Left ventricle myocardium inferior (tissue), 1 donor: Measurements from ENCODE around the gene PYROXD2. TPM values are rescaled to one million over a fixed set of nuclear protein-coding genes. Genes with fewer than 3 reads are reported as not detected.

ENCODE experiments used
- DNase-seq: peaks from one replicate; pipeline ENCODE4 v3.0.0-alpha.2; 2020
- H3K27ac ChIP-seq: fragments of 200-600 bp; replicated peaks from 2 replicates; pipeline ENCODE4 v1.8.0; 2021
- H3K27me3 ChIP-seq: fragments of 200-600 bp; 2 replicates; pipeline ENCODE4 v1.8.0; 2021; ENCODE audit warnings: low read depth
- H3K36me3 ChIP-seq: fragments of 200-600 bp; 2 replicates; pipeline ENCODE4 v1.8.0; 2021
- H3K4me1 ChIP-seq: fragments of 200-600 bp; 2 replicates; pipeline ENCODE4 v1.8.0; 2021
- H3K4me3 ChIP-seq: fragments of 200-600 bp; 2 replicates; pipeline ENCODE4 v1.8.0; 2021; ENCODE audit warnings: mild to moderate bottlenecking, moderate library complexity
- H3K9me3 ChIP-seq: fragments of 200-600 bp; replicated peaks from 2 replicates; pipeline ENCODE4 v1.8.0; 2021
- CTCF ChIP-seq: fragments of 200-600 bp; IDR thresholded peaks from 2 replicates; pipeline ENCODE4 v1.8.0; 2021; ENCODE audit warnings: antibody characterized with exemption, mild to moderate bottlenecking, borderline replicate concordance
- intact Hi-C: fragments of 100-400 bp; cut with micrococcal nuclease; formaldehyde crosslinking; loops from one replicate; pipeline ENCODE4 v1.11.0; 2022
- total RNA-seq: library from RNA; stranded (reverse); fragmentation: NEBNext Ultra II Directional; extraction: Animal tissue kit (Norgen Biotek cat#: 25700); gene quantifications from one replicate; pipeline ENCODE4 v1.2.1, GENCODE V29; 2021
- donor health status: DM: no; HTN: yes; CAD: no; lungs with severe emphysema.

Gene PYROXD2
- total RNA-seq, 1 donor from 2014 or later: 10.4 TPM

- no peaks in the 10 kb centered on the region for H3K9me3 ChIP-seq
- intact Hi-C loops: no loop called here
- H3K4me3 ChIP-seq: no peak overlapping the region
- TF ChIP-seq CTCF: no peak
- H3K27ac ChIP-seq: peak overlapping the region; percentile 52
- no peaks in the 10 kb centered on the region for H3K27me3 ChIP-seq
- peaks cover 16% of the 10 kb centered on the region for H3K4me1 ChIP-seq
- H3K36me3 ChIP-seq: peaks cover 59% of the 10 kb centered on the region
- DNase-seq: peak; percentile 66
Observed at GRCh38 chr10:98420786-98421185, 5.8 kb upstream of the PYROXD2 start.

GRCh38 chr10:98419469-98420261, 4.7 kb upstream of the PYROXD2 start:
- no peak for DNase-seq
- Histone ChIP-seq H3K27me3 (no peaks in the 10 kb centered on the region), H3K4me3 (no peak overlapping the region), H3K9me3 (no peaks in the 10 kb centered on the region), H3K4me1 (peaks cover 27% of the 10 kb centered on the region), H3K27ac (no peak overlapping the region), H3K36me3 (peaks cover 52% of the 10 kb centered on the region)
- intact Hi-C loops: no loop called here
- no peak for TF ChIP-seq CTCF

GRCh38 chr10:98418665-98419468, 3.9 kb upstream of the PYROXD2 start:
- intact Hi-C loops: no loop called here
- H3K4me1 ChIP-seq: peaks cover 35% of the 10 kb centered on the region
- no peaks in the 10 kb centered on the region for H3K9me3 ChIP-seq
- no peak overlapping the region for H3K4me3 ChIP-seq
- no peaks in the 10 kb centered on the region for H3K27me3 ChIP-seq
- peaks cover 52% of the 10 kb centered on the region for H3K36me3 ChIP-seq
- no peak overlapping the region for H3K27ac ChIP-seq
- TF ChIP-seq CTCF: no peak
- no peak for DNase-seq

GRCh38 chr10:98417973-98418664, 3.1 kb upstream of the PYROXD2 start:
- no peak for DNase-seq
- H3K4me3 ChIP-seq: no peak overlapping the region
- peaks cover 39% of the 10 kb centered on the region for H3K4me1 ChIP-seq
- TF ChIP-seq CTCF: no peak
- H3K9me3 ChIP-seq: no peaks in the 10 kb centered on the region
- no peaks in the 10 kb centered on the region for H3K27me3 ChIP-seq
- H3K27ac ChIP-seq: no peak overlapping the region
- H3K36me3 ChIP-seq: peaks cover 45% of the 10 kb centered on the region
- intact Hi-C loops: no loop called here

GRCh38 chr10:98417481-98417959, 2.5 kb upstream of the PYROXD2 start:
- Histone ChIP-seq H3K36me3 (peaks cover 39% of the 10 kb centered on the region), H3K27me3 (no peaks in the 10 kb centered on the region), H3K4me1 (peaks cover 42% of the 10 kb centered on the region), H3K9me3 (no peaks in the 10 kb centered on the region), H3K4me3 (no peak overlapping the region), H3K27ac (no peak overlapping the region)
- DNase-seq: no peak
- intact Hi-C loops: no loop called here
- TF ChIP-seq CTCF: no peak
